Esophagus mucosa (tissue), 1 donor: ENCODE data around the gene SRSF5. TPM values are rescaled to one million over a fixed set of nuclear protein-coding genes. Genes with fewer than 3 reads are reported as not detected.
"Not testable (repeated sequence)": the region's sequence is repeated elsewhere in the genome, so short reads cannot be mapped to it uniquely, and the experiment has no call there.

ENCODE experiments used
- ATAC-seq: fragments of 200-7000 bp; cut with Tn5 transposase; one replicate; pipeline ENCODE4 v1.9.1; 2020
- total RNA-seq: library from RNA; stranded (reverse); gene quantifications from one replicate; pipeline ENCODE4 v1.2.4, GENCODE V29; 2023
- donor health status: DM: yes; HTN: yes; CAD: no.

SRSF5 gene
- total RNA-seq, result 217 TPM

- ATAC-seq, result peak; percentile 96
These were observed at the start of gene SRSF5 for GRCh38 chr14:69766984-69767368. SRSF5 (plus strand) TSS chr14:69767142; CDS start chr14:69768157, 1,015 bp downstream.

- ATAC-seq, result not testable (repeated sequence)
These were observed 48.3 kb upstream of the SRSF5 start for GRCh38 chr14:69718614-69719013.

GRCh38 chr14:69719501-69719951 is 47.4 kb upstream of the SRSF5 start:
- ATAC-seq, result peak; percentile 44

DNA sequence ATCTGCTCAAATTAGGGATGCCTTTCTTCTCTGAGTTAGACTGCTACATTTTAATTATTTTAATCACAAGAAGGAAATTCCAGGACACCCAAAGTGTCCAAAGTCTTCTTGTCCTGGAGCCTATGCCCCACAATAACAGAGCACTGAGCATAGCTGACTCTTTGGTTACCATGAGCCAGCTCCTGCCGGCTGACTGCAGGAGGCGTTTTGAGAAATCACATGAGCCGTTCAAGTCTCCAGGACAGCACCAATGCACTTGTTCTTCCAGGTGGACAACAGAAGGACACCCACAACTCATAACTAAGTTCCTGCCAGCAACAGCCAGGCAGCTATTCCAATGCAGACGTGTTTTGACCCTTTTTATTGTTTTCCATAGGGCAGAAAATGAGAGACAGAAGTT is 46.0 kb upstream of the SRSF5 start:
- ATAC-seq, result no peak

DNA sequence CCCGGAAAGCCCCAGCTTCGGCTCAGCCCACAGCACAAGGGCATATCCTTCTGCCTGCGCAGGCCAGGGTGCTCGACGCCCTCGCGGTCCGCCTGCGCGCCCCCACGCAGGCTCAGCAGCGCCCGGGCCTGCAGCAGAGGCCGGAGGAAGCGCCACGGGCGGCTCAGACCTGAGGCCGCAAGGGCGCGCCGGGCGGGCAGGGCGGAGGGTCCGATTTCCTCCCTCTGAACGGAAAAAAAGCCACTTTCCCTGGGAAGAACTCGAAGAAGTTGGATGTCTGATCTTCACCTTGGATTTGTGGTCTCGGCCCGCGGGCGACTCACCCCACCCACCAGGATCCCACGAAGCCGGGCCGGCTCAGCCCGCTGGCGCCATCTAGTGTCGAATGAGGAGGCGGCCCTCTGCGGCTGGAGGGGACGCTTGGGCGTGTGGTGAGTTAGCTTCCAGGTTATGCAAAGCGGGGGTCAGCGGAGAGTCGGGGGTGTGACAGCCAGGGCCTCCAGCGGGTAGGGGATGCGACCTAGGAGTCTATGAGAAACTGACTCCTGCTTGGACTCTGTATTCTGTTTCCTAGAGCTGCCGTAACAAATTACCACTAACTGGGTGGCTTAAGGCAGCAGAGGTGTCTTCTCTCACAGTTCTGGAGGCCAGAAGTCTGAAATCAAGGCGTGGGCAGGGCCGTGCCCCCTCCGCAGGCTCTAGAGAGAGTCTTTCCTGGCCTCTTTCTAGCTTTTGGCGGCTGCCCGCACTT is 40.0 kb upstream of the SRSF5 start:
- peak; percentile 85 for ATAC-seq

DNA sequence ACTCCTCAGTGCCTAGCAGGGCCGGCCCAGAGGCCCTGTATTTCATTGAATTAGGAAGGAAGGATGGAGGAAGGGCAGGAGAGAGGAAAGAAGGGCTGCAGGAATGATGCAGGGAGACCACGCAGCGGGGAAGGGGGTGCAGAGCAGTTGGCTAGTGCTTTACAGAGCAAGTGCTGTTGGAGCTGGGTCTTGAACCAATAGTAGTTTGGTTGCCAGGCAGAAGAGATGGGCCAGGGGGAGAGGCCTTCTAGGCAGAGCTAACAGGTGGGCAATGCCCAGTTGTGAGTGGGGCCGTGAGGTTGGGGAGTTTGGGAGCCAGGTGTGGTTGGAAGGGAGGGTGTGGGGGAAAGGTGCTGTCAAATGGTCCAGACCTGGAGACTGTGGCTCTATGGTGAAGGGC is 39.1 kb upstream of the SRSF5 start:
- no peak for ATAC-seq

GRCh38 chr14:69731919-69732598 is 34.9 kb upstream of the SRSF5 start:
- not testable (repeated sequence) for ATAC-seq

DNA sequence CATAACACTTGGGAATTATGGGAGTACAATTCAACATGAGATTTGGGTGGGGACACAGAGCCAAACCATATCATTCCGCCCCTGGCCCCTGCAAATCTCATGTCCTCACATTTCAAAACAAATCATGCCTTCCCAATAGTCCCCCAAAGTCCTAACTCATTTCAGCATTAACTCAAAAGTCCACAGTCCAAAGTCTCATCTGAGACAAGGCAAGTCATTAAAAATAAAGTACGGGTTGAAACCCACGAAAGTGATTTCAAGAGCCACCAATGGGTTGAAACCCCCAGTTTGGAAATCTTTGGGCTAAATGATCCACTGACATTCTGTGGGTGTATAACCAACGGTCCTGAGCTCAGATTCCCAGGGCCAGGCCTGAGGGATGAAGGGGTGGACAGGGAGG is 30.5 kb upstream of the SRSF5 start:
- not testable (repeated sequence) for ATAC-seq

DNA sequence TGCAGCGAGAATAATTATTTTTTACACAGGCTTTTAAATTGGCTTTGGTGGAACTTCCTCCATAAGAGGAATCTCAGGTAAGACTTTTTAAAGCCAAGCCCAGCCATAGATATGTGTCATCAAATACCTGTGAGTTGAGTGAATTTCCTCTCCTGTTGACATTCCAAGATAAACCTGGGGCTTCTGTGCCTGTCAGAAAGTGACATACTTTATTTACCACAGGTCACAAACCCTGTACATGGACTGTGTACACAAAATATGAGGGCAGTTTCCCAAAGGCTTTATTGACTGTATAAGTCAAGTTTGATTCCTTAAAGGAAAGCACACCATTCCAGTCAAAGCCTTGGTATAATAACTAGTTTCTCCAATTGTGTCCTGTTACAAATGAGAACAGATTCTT is 25.9 kb upstream of the SRSF5 start:
- peak; percentile 66 for ATAC-seq

DNA sequence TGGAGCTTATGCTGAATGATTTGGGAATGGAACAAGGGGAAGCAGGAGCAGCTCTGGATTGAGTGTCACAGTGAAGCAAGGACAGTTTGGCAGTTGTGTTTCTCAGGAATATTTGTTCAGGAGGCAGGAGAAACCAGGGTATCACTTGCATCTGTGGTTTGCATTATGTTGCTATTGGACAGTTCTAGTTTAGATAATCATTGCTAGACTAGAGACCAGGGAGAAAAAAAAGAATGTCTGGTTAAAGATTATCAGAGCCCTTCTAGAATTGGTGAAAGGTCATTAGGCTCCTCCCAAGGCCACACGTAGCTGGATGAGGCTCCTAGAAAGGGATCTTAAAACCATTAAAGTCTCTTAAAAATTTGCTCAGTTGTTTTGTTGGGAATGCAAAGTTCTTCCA is 17.0 kb upstream of the SRSF5 start:
- ATAC-seq, result no peak

DNA sequence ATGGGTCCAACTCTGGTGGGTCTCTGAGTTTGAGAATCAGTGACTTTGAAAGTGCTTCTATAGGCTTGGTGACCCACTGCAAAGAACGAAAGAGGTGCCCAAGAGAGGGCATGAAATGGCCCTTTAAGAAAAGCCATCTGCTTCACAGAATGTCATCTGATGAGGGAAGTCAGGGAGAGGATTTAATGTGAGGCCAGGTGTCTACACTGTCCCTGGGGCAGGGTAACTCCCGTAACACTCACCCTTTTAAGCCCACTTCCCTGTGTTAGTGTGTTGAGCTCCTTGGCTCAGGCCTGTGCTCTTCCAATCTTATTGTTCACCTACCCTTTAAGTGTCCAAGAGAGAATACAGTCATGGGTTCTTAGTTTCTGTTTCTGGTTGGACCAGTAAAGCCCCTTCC is 16.4 kb upstream of the SRSF5 start:
- peak; percentile 44 for ATAC-seq

GRCh38 chr14:69752773-69753172 is 14.2 kb upstream of the SRSF5 start:
- ATAC-seq, result no peak

GRCh38 chr14:69753860-69754259 is 13.1 kb upstream of the SRSF5 start:
- ATAC-seq, result no peak

DNA sequence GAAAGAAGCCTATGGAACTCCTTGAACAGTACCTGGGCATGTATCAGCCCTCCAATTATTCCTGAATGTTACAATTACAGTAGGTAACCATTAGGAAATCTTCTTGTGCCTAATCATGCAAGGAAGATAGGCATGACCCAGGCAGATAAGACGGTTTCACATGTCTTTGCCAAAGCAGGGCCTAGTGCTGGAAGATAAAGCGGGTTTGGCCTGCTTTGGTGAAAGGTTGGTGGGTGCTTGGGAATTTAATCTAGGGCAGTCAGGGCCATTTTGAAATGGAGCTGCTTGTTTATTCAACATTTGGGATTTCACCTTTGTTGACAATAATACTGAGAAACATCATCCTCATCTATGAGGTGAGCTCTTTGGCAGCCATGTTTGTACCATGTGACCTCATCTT is 12.5 kb upstream of the SRSF5 start:
- ATAC-seq, result no peak

GRCh38 chr14:69755296-69755695 is 11.6 kb upstream of the SRSF5 start:
- no peak for ATAC-seq

GRCh38 chr14:69755784-69756183 is 11.2 kb upstream of the SRSF5 start:
- ATAC-seq, result peak; percentile 82

- ATAC-seq, result no peak
These were observed 10.6 kb upstream of the SRSF5 start for GRCh38 chr14:69756298-69756697.

DNA sequence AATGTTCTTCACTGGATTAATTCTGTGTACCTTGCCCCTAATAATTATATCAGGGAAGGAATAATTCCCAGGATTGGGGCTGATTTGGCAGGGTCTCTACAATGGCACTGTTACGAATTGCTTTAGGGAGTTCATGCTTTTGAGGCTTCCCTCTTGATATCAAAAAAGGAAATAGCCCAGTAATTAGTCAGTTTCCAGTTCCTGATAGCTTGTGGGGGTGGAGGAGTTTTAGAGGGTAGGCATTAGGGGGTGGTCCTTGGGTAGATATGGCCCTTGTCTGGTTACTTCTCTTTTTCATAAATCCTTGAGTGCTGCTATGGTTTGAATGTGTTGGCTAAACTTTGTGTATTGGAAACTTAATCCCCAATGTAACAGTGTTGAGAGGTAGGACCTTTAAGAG is 6.1 kb upstream of the SRSF5 start:
- ATAC-seq, result no peak

DNA sequence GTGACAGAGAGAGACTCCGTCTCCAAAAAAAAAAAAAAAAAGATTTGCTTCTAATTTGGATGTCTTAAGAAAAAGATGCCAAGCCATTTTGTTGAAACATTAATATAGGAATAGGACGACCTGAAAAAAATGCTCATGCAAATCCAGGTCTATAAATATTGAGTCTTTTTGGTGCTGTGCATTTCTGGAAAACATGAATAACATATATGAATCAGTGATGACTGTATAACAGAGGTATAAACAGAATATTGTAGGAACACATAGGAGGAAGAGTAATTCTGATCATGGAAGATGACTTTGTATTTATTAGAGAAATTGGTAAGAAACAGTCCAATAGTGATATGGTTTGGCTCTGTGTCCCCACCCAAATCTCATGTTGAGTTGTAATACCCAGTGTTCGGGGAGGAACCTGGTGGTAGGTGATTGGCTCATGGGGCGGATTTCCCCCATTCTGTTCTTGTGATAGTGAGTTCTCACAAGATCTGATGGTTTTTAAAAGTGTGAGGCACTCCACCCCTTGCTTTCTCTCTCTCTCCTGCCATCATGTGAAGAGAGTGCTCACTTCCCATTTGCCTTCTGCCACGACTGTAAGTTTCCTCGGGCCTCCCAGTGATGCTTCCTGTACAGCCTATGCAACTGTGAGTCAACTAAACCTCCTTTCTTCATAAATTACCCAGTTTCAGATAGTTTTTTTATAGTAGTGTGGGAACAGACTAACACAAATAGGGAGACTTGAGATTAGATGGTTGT is 3.0 kb upstream of the SRSF5 start:
- no peak for ATAC-seq

DNA sequence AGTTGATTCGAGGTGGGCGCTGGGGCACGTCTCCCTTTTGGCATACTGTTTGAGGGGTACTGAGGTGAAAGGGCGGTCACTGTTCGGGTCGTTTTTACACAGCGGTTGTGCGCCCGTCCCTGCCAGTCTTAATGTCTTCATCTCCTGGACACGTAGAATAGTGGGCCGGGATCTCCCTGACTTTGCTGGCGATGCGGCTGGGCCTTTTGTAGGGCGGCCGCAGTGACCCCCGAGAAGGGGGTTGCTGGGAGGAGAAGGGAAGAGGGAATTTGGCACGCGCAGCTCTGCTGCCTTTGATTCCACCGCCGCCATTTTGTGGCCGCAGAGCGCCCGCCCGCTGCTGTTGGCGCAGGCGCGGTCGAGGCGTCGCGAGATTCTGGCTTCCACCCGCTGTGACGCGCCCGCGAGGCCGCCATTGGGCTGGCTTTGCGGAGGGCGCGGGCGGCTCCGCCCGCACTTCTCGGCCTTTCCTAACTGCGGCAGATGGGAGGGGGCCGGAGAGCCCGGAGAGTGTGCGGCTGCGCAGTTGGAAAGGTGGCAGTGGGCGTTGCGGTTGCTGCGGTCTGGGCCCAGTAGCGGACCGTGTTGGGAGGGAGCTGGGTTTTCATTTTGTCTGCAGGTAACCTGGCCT is 542 bp downstream of the SRSF5 start:
- peak; percentile 90 for ATAC-seq

DNA sequence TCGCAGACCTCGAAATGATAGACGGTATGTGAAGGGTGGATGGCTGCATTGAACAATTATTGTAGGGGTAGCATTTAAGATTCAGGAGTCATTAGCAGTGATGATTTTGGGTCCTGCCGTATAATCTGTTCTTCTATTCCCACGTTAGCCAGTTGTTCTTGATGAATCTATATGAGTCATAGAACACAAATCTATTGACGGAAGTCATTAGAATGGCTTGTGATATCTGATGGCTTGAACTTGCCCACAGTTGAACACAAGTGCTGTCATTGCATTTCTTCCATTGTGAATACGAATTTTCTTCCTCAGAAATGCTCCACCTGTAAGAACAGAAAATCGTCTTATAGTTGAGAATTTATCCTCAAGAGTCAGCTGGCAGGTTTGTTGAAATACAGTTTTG is 1.9 kb downstream of the SRSF5 start:
- no peak for ATAC-seq

GRCh38 chr14:69769623-69770022 is 2.7 kb downstream of the SRSF5 start:
- no peak for ATAC-seq

GRCh38 chr14:69770559-69770958 is 3.6 kb downstream of the SRSF5 start:
- no peak for ATAC-seq
